ENCODE measurements around the gene HOXC6.

HOXC6 gene

DNA sequence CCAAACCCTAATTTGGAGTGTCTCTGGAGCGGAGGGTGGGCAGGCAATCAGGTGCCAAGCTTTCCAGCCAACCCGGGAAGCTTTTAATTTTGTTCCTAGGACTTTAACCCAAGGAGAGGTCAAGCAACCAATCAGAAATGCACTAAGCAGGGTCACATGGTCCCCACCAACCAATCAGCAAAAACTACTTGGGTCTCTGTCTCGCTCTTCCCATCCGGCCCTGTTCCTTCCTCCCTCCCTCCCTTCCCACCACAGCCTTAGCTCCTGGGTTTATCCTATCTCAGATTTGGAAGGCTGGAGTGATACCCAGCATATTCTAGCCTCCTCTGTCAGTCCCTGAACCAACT lies 11.9 kb downstream of the HOXC6 start (continued):
- TF ChIP-seq, protein P1, sequence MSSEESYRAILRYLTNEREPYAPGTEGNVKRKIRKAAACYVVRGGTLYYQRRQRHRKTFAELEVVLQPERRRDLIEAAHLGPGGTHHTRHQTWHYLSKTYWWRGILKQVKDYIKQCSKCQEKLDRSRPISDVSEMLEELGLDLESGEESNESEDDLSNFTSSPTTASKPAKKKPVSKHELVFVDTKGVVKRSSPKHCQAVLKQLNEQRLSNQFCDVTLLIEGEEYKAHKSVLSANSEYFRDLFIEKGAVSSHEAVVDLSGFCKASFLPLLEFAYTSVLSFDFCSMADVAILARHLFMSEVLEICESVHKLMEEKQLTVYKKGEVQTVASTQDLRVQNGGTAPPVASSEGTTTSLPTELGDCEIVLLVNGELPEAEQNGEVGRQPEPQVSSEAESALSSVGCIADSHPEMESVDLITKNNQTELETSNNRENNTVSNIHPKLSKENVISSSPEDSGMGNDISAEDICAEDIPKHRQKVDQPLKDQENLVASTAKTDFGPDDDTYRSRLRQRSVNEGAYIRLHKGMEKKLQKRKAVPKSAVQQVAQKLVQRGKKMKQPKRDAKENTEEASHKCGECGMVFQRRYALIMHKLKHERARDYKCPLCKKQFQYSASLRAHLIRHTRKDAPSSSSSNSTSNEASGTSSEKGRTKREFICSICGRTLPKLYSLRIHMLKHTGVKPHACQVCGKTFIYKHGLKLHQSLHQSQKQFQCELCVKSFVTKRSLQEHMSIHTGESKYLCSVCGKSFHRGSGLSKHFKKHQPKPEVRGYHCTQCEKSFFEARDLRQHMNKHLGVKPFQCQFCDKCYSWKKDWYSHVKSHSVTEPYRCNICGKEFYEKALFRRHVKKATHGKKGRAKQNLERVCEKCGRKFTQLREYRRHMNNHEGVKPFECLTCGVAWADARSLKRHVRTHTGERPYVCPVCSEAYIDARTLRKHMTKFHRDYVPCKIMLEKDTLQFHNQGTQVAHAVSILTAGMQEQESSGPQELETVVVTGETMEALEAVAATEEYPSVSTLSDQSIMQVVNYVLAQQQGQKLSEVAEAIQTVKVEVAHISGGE (tag by site-specific recombination; conservative IDR thresholded peaks at IDR 0.05; ENCODE audit: low read depth) = peak; percentile 26; the same call in 1 of the 2 replicates
- TF ChIP-seq ZNF354C (tag by site-specific recombination; IDR thresholded peaks at IDR 0.05; ENCODE audit: borderline replicate concordance, low read depth) (no peak), SP2 (tag by site-specific recombination; IDR thresholded peaks at IDR 0.05) (peak; percentile 90), ZNF10 (tag by site-specific recombination; IDR thresholded peaks at IDR 0.05) (peak; percentile 93; the same call in 1 of the 2 replicates), ZNF677 (tag by site-specific recombination; IDR thresholded peaks at IDR 0.05) (no peak), ZNF302 (tag by site-specific recombination; IDR thresholded peaks at IDR 0.05; ENCODE audit: low read depth) (no peak), ZNF341 (tag by site-specific recombination; IDR thresholded peaks at IDR 0.05; ENCODE audit: low read depth) (peak; percentile 99), ZNF266 (tag by site-specific recombination; IDR thresholded peaks at IDR 0.05; ENCODE audit: low read depth) (no peak), ZNF558 (tag by site-specific recombination; IDR thresholded peaks at IDR 0.05) (no peak), MYNN (tag by site-specific recombination; IDR thresholded peaks at IDR 0.05; ENCODE audit: borderline replicate concordance) (peak; percentile 84), ZNF2 (tag by site-specific recombination; IDR thresholded peaks at IDR 0.05) (no peak), YY2 (tag by site-specific recombination; IDR thresholded peaks at IDR 0.05) (no peak), ZNF544 (tag by site-specific recombination; IDR thresholded peaks at IDR 0.05) (no peak), ZNF112 (tag by site-specific recombination; IDR thresholded peaks at IDR 0.05) (no peak)
- TF ChIP-seq, protein P2, sequence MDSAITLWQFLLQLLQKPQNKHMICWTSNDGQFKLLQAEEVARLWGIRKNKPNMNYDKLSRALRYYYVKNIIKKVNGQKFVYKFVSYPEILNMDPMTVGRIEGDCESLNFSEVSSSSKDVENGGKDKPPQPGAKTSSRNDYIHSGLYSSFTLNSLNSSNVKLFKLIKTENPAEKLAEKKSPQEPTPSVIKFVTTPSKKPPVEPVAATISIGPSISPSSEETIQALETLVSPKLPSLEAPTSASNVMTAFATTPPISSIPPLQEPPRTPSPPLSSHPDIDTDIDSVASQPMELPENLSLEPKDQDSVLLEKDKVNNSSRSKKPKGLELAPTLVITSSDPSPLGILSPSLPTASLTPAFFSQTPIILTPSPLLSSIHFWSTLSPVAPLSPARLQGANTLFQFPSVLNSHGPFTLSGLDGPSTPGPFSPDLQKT (IDR thresholded peaks at IDR 0.05; ENCODE audit: borderline replicate concordance, low read depth, low read length) = no peak
- TF ChIP-seq, protein P3, sequence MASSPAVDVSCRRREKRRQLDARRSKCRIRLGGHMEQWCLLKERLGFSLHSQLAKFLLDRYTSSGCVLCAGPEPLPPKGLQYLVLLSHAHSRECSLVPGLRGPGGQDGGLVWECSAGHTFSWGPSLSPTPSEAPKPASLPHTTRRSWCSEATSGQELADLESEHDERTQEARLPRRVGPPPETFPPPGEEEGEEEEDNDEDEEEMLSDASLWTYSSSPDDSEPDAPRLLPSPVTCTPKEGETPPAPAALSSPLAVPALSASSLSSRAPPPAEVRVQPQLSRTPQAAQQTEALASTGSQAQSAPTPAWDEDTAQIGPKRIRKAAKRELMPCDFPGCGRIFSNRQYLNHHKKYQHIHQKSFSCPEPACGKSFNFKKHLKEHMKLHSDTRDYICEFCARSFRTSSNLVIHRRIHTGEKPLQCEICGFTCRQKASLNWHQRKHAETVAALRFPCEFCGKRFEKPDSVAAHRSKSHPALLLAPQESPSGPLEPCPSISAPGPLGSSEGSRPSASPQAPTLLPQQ (tag by site-specific recombination; IDR thresholded peaks at IDR 0.05) = no peak
- TF ChIP-seq, protein P4, sequence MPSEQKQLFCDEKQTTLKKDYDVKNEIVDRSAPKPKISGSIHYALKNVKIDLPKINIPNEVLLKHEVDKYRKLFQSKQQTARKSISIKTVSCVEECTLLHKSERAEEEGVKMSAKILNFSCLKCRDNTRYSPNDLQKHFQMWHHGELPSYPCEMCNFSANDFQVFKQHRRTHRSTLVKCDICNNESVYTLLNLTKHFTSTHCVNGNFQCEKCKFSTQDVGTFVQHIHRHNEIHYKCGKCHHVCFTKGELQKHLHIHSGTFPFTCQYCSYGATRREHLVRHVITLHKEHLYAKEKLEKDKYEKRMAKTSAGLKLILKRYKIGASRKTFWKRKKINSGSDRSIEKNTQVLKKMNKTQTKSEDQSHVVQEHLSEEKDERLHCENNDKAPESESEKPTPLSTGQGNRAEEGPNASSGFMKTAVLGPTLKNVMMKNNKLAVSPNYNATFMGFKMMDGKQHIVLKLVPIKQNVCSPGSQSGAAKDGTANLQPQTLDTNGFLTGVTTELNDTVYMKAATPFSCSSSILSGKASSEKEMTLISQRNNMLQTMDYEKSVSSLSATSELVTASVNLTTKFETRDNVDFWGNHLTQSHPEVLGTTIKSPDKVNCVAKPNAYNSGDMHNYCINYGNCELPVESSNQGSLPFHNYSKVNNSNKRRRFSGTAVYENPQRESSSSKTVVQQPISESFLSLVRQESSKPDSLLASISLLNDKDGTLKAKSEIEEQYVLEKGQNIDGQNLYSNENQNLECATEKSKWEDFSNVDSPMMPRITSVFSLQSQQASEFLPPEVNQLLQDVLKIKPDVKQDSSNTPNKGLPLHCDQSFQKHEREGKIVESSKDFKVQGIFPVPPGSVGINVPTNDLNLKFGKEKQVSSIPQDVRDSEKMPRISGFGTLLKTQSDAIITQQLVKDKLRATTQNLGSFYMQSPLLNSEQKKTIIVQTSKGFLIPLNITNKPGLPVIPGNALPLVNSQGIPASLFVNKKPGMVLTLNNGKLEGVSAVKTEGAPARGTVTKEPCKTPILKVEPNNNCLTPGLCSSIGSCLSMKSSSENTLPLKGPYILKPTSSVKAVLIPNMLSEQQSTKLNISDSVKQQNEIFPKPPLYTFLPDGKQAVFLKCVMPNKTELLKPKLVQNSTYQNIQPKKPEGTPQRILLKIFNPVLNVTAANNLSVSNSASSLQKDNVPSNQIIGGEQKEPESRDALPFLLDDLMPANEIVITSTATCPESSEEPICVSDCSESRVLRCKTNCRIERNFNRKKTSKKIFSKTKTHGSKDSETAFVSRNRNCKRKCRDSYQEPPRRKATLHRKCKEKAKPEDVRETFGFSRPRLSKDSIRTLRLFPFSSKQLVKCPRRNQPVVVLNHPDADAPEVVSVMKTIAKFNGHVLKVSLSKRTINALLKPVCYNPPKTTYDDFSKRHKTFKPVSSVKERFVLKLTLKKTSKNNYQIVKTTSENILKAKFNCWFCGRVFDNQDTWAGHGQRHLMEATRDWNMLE (tag by site-specific recombination; conservative IDR thresholded peaks at IDR 0.05; ENCODE audit: low read depth) = peak; percentile 15; the same call in 1 of the 2 replicates
- TF ChIP-seq, protein P5, sequence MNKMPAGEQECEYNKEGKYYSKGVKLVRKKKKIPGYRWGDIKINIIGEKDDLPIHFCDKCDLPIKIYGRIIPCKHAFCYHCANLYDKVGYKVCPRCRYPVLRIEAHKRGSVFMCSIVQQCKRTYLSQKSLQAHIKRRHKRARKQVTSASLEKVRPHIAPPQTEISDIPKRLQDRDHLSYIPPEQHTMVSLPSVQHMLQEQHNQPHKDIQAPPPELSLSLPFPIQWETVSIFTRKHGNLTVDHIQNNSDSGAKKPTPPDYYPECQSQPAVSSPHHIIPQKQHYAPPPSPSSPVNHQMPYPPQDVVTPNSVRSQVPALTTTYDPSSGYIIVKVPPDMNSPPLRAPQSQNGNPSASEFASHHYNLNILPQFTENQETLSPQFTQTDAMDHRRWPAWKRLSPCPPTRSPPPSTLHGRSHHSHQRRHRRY (tag by site-specific recombination; IDR thresholded peaks at IDR 0.05) = no peak
- TF ChIP-seq, protein P6, sequence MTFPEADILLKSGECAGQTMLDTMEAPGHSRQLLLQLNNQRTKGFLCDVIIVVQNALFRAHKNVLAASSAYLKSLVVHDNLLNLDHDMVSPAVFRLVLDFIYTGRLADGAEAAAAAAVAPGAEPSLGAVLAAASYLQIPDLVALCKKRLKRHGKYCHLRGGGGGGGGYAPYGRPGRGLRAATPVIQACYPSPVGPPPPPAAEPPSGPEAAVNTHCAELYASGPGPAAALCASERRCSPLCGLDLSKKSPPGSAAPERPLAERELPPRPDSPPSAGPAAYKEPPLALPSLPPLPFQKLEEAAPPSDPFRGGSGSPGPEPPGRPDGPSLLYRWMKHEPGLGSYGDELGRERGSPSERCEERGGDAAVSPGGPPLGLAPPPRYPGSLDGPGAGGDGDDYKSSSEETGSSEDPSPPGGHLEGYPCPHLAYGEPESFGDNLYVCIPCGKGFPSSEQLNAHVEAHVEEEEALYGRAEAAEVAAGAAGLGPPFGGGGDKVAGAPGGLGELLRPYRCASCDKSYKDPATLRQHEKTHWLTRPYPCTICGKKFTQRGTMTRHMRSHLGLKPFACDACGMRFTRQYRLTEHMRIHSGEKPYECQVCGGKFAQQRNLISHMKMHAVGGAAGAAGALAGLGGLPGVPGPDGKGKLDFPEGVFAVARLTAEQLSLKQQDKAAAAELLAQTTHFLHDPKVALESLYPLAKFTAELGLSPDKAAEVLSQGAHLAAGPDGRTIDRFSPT (tag by site-specific recombination; IDR thresholded peaks at IDR 0.05) = no peak; the same call in 1 of the 2 replicates
